Liver (tissue), 9 donors: ENCODE data around the gene KPNB1. TPM values are rescaled to one million over a fixed set of nuclear protein-coding genes. Genes with fewer than 3 reads are reported as not detected.

Experiments used
- DNase-seq: peaks from one replicate; pipeline ENCODE4 v3.0.0-alpha.2; 2017; ENCODE audit warnings: low spot score
- H3K27ac ChIP-seq, 2 donors: one replicate each; pipeline ENCODE4 v1.7.0; 2013; ENCODE audit warnings: inconsistent platforms in 2 of 2, low read length in 2 of 2, control low read depth in 1 of 2, low read depth in 1 of 2, mild to moderate bottlenecking in 1 of 2
- H3K27me3 ChIP-seq, 4 donors: one replicate each; pipeline versions ENCODE4 v1.6.1 to v1.7.0; 2013; ENCODE audit warnings: low read length in 3 of 4, inconsistent platforms in 1 of 4, mild to moderate bottlenecking in 1 of 4, moderate library complexity in 1 of 4; ENCODE audit not compliant: control insufficient read depth in 4 of 4, insufficient read depth in 4 of 4
- H3K36me3 ChIP-seq, 4 donors: one replicate each; pipeline versions ENCODE4 v1.6.1 to v1.7.0; 2013; ENCODE audit warnings: low read length in 3 of 4, mild to moderate bottlenecking in 3 of 4, low read depth in 1 of 4, moderate library complexity in 1 of 4; ENCODE audit not compliant: control insufficient read depth in 4 of 4, insufficient read depth in 3 of 4
- H3K4me1 ChIP-seq, 4 donors: one replicate each; pipeline versions ENCODE4 v1.6.1 to v1.7.0; 2013; ENCODE audit warnings: low read length in 3 of 4, mild to moderate bottlenecking in 3 of 4, moderate library complexity in 1 of 4; ENCODE audit not compliant: control insufficient read depth in 4 of 4, insufficient read depth in 4 of 4
- H3K4me3 ChIP-seq, 3 donors: one replicate each; pipeline versions ENCODE4 v1.6.1 to v1.7.0; 2013; ENCODE audit warnings: low read length in 3 of 3, control low read depth in 1 of 3, low read depth in 1 of 3, mild to moderate bottlenecking in 1 of 3
- H3K9ac ChIP-seq, 2 donors: one replicate each; pipeline ENCODE4 v1.7.0; 2013; ENCODE audit warnings: low read length in 2 of 2, mild to moderate bottlenecking in 2 of 2, moderate library complexity in 2 of 2, control low read depth in 1 of 2, low read depth in 1 of 2
- H3K9me3 ChIP-seq, 4 donors: one replicate each; pipeline versions ENCODE4 v1.6.1 to v1.7.0; 2013; ENCODE audit warnings: low read length in 3 of 4; ENCODE audit not compliant: control insufficient read depth in 4 of 4
- ATF3 ChIP-seq: IDR thresholded peaks from 2 replicates; pipeline ENCODE4 v1.6.1; 2016; ENCODE audit warnings: antibody characterized with exemption
- EGR1 ChIP-seq, 2 donors: IDR thresholded peaks; 2 replicates each; pipeline ENCODE4 v1.6.1; 2016 to 2018; ENCODE audit warnings: antibody characterized with exemption in 2 of 2, low read depth in 2 of 2
- FOXA1 ChIP-seq: IDR thresholded peaks from 2 replicates; pipeline ENCODE4 v1.6.1; 2016; ENCODE audit warnings: antibody characterized with exemption
- FOXA2 ChIP-seq: IDR thresholded peaks from 2 replicates; pipeline ENCODE4 v1.6.1; 2016; ENCODE audit warnings: antibody characterized with exemption
- GABPA ChIP-seq, 2 donors: IDR thresholded peaks in 1 of 2; conservative IDR thresholded peaks in 1 of 2; 2 replicates each; pipeline ENCODE4 v1.6.1; 2016; ENCODE audit warnings: antibody characterized with exemption in 2 of 2, mild to moderate bottlenecking in 1 of 2, moderate library complexity in 1 of 2
- HNF4A ChIP-seq, 2 donors: conservative IDR thresholded peaks; 2 replicates each; pipeline ENCODE4 v1.6.1; 2016; ENCODE audit warnings: antibody characterized with exemption in 2 of 2, mild to moderate bottlenecking in 2 of 2
- HNF4G ChIP-seq: IDR thresholded peaks from 2 replicates; pipeline ENCODE4 v1.6.1; 2016; ENCODE audit warnings: antibody characterized with exemption
- JUND ChIP-seq, 2 donors: IDR thresholded peaks; 2 replicates each; pipeline ENCODE4 v1.6.1; 2016; ENCODE audit warnings: antibody characterized with exemption in 2 of 2
- MAX ChIP-seq: IDR thresholded peaks from 2 replicates; pipeline ENCODE4 v1.6.1; 2016; ENCODE audit warnings: antibody characterized with exemption
- NR2F2 ChIP-seq: IDR thresholded peaks from 2 replicates; pipeline ENCODE4 v1.6.1; 2016; ENCODE audit warnings: antibody characterized with exemption
- RAD21 ChIP-seq, 2 donors: IDR thresholded peaks; 2 replicates each; pipeline ENCODE4 v1.6.1; 2016; ENCODE audit warnings: antibody characterized with exemption in 2 of 2, mild to moderate bottlenecking in 2 of 2
- RXRA ChIP-seq, 2 donors: IDR thresholded peaks; 2 replicates each; pipeline ENCODE4 v1.6.1; 2017 to 2018; ENCODE audit warnings: antibody characterized with exemption in 2 of 2, mild to moderate bottlenecking in 1 of 2
- SP1 ChIP-seq: IDR thresholded peaks from 2 replicates; pipeline ENCODE4 v1.6.1; 2018; ENCODE audit warnings: antibody characterized with exemption, mild to moderate bottlenecking
- TAF1 ChIP-seq: conservative IDR thresholded peaks from 2 replicates; pipeline ENCODE4 v1.6.1; 2016; ENCODE audit warnings: antibody characterized with exemption, mild to moderate bottlenecking
- YY1 ChIP-seq: IDR thresholded peaks from 2 replicates; pipeline ENCODE4 v1.6.1; 2016; ENCODE audit warnings: antibody characterized with exemption, mild to moderate bottlenecking
- ZBTB33 ChIP-seq: IDR thresholded peaks from 2 replicates; pipeline ENCODE4 v1.6.1; 2016; ENCODE audit warnings: antibody characterized with exemption
- WGBS: extraction: QIAGEN DNeasy Blood & Tissue Kit; methylation state at CpG from one replicate; pipeline ENCODE4 v1.1.7; 2013; 5-methylcytosine and 5-hydroxymethylcytosine counted together
- polyA plus RNA-seq, 2 donors: library from polyadenylated mRNA; stranded (reverse) in 1 of 2; unstranded in 1 of 2; fragments of 200-250 nt in 1 of 2; fragments of >200 nt in 1 of 2; fragmentation: Nextera tagmentation in 1 of 2; extraction: Ambion mirVana in 1 of 2; gene quantifications; one replicate each; pipeline versions ENCODE4 v1.2.1 to v1.2.3, GENCODE V29; 2013 to 2015
- total RNA-seq, 2 donors: library from RNA; depleted of rRNA; stranded (reverse); fragments of >200 nt; gene quantifications; one replicate each; pipeline ENCODE4 v1.2.3, GENCODE V29; 2014
- TF ChIP-seq, protein P1 (sequence below): IDR thresholded peaks from 2 replicates; pipeline ENCODE4 v1.6.1; 2016; ENCODE audit warnings: antibody characterized with exemption, mild to moderate bottlenecking
- donor health status: healthy.
- donor health status: healthy.
- donor health status: healthy.
- donor health status: healthy.
- donor health status: healthy.

KPNB1 gene
- total and polyA plus RNA-seq, 4 donors = 27.6 to 114 (median 75.0) TPM

DNA sequence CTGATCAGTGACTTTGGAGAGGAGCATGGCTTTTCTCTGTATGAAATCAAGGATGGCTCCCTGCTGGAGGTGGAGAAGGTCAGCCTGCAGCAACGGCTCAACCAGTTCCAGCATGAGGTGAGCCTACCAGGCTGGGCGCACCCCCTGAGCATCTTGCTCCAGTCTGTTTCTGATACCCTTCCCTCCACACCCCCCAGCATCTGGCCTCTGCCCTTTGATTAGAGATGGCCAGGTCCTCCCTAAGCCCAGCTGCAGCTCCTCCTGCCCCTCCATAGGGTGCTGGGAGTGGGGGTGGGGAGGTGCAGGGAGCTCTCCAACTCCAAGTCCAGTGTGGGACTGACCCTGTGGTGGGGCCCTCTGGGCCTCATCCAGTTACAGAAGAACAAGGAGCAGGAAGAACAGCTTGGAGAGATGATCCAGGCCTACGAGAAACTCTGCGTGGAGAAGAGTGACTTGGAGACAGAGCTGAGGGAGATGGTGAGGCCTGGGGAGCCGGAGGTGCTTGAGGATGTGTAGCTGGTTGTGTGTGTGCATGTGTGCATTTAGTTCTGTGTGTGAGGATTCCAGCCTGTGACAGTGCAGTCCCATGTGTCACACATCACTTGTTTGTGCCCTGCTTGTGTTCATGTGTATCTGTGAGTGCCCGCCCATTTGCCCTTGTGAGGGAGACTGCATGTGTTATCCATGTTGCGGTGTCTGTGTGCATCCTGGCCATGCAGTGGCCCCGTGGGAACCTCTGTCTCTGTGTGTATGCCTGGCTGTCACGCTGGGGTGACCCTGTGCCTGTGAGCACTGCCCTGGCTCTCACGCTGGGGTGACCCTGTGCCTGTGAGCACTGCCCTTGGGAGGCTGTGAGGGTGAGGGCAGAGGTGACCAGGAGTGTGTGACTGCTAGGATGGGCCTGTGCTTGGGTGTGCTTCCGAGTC lies 47.3 kb downstream of the KPNB1 start:
- no peaks in the 10 kb centered on the region for H3K36me3 ChIP-seq
- H3K9ac ChIP-seq = no peak overlapping the region
- H3K9me3 ChIP-seq = no peaks in the 10 kb centered on the region
- TF ChIP-seq JUND (IDR thresholded peaks at IDR 0.05) (no peak), RXRA (IDR thresholded peaks at IDR 0.05) (no peak), FOXA1 (no peak), TAF1 (no peak), SP1 (no peak), RAD21 (IDR thresholded peaks at IDR 0.05) (no peak), GABPA (IDR thresholded peaks at IDR 0.05 in 1 of 2, conservative IDR thresholded peaks at IDR 0.05 in 1 of 2) (no peak), MAX (no peak), FOXA2 (no peak), YY1 (no peak), ZBTB33 (no peak), EGR1 (IDR thresholded peaks at IDR 0.05; ENCODE audit: low read depth in 2 of 2) (no peak), HNF4A (conservative IDR thresholded peaks at IDR 0.05) (no peak), ATF3 (no peak), NR2F2 (no peak), HNF4G (no peak)
- TF ChIP-seq, protein P1, sequence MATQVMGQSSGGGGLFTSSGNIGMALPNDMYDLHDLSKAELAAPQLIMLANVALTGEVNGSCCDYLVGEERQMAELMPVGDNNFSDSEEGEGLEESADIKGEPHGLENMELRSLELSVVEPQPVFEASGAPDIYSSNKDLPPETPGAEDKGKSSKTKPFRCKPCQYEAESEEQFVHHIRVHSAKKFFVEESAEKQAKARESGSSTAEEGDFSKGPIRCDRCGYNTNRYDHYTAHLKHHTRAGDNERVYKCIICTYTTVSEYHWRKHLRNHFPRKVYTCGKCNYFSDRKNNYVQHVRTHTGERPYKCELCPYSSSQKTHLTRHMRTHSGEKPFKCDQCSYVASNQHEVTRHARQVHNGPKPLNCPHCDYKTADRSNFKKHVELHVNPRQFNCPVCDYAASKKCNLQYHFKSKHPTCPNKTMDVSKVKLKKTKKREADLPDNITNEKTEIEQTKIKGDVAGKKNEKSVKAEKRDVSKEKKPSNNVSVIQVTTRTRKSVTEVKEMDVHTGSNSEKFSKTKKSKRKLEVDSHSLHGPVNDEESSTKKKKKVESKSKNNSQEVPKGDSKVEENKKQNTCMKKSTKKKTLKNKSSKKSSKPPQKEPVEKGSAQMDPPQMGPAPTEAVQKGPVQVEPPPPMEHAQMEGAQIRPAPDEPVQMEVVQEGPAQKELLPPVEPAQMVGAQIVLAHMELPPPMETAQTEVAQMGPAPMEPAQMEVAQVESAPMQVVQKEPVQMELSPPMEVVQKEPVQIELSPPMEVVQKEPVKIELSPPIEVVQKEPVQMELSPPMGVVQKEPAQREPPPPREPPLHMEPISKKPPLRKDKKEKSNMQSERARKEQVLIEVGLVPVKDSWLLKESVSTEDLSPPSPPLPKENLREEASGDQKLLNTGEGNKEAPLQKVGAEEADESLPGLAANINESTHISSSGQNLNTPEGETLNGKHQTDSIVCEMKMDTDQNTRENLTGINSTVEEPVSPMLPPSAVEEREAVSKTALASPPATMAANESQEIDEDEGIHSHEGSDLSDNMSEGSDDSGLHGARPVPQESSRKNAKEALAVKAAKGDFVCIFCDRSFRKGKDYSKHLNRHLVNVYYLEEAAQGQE = no peak
- H3K27ac ChIP-seq = no peak overlapping the region
- peaks cover 2 to 21% (median 11%) of the 10 kb centered on the region in 4 donors for H3K4me1 ChIP-seq
- H3K27me3 ChIP-seq = no peaks in the 10 kb centered on the region
- DNase-seq = no peak
- H3K4me3 ChIP-seq = no peak overlapping the region
- WGBS = 85% methylated on average over 11 of the region's 11 CpGs
